ENCODE measurements around the gene RFX3. TPM values are rescaled to one million over a fixed set of nuclear protein-coding genes. Genes with fewer than 3 reads are reported as not detected.

Gene RFX3
- total RNA-seq, 2 donors from 2014 or later: 27.5 to 28.2 TPM

GRCh38 chr9:3290231-3290840 is 235.5 kb downstream of the RFX3 start:
- no peak for DNase-seq
- Mint-ChIP-seq H3K4me3 (no peak overlapping the region), H3K4me1 (peaks cover 4% of the 10 kb centered on the region), H3K27ac (no peak overlapping the region), H3K36me3 (ENCODE audit: low read depth) (peaks cover 17% of the 10 kb centered on the region), H3K9me3 (no peaks in the 10 kb centered on the region), H3K27me3 (ENCODE audit: insufficient read depth) (no peaks in the 10 kb centered on the region)
- 64 to 90% methylated on average over 2 to 5 of the region's 5 CpGs for WGBS, 2 experiments (ENCODE audit: insufficient coverage in 1 of 2, insufficient read length in 1 of 2)
- H3K27me3 ChIP-seq (ENCODE audit: control insufficient read depth, insufficient read depth, low read length, poor library complexity, severe bottlenecking): no peaks in the 10 kb centered on the region
- H3K27ac ChIP-seq (ENCODE audit: low read depth, low read length): no peak overlapping the region
- H3K9ac ChIP-seq (ENCODE audit: extremely low read depth, low read length, poor library complexity, severe bottlenecking): no peak overlapping the region
- H3K4me1 ChIP-seq (ENCODE audit: control insufficient read depth, insufficient read depth, low read length): no peaks in the 10 kb centered on the region
- H3K4me3 ChIP-seq (ENCODE audit: low read length): no peak overlapping the region
- TF ChIP-seq CTCF (conservative IDR thresholded peaks at IDR 0.05): no peak
- no peaks in the 10 kb centered on the region for H3K36me3 ChIP-seq (ENCODE audit: control insufficient read depth, insufficient read depth, low read length)
- H3K9me3 ChIP-seq (ENCODE audit: control insufficient read depth, low read length): no peaks in the 10 kb centered on the region

GRCh38 chr9:3288686-3289085 is 237.1 kb downstream of the RFX3 start:
- TF ChIP-seq CTCF (conservative IDR thresholded peaks at IDR 0.05): no peak
- Histone ChIP-seq H3K27ac (ENCODE audit: low read depth, low read length) (no peak overlapping the region), H3K9me3 (ENCODE audit: control insufficient read depth, low read length) (no peaks in the 10 kb centered on the region), H3K27me3 (ENCODE audit: control insufficient read depth, insufficient read depth, low read length, poor library complexity, severe bottlenecking) (no peaks in the 10 kb centered on the region), H3K36me3 (ENCODE audit: control insufficient read depth, insufficient read depth, low read length) (no peaks in the 10 kb centered on the region), H3K4me1 (ENCODE audit: control insufficient read depth, insufficient read depth, low read length) (no peaks in the 10 kb centered on the region), H3K9ac (ENCODE audit: extremely low read depth, low read length, poor library complexity, severe bottlenecking) (no peak overlapping the region), H3K4me3 (ENCODE audit: low read length) (no peak overlapping the region)
- Mint-ChIP-seq H3K36me3 (ENCODE audit: low read depth) (peaks cover 17% of the 10 kb centered on the region), H3K27me3 (ENCODE audit: insufficient read depth) (no peaks in the 10 kb centered on the region), H3K4me1 (peaks cover 4% of the 10 kb centered on the region), H3K9me3 (no peaks in the 10 kb centered on the region), H3K27ac (no peak overlapping the region), H3K4me3 (no peak overlapping the region)
- DNase-seq: no peak

- no peak for DNase-seq
- H3K4me3 Mint-ChIP-seq: no peak overlapping the region
- Histone ChIP-seq H3K4me1 (ENCODE audit: control insufficient read depth, insufficient read depth, low read length) (no peaks in the 10 kb centered on the region), H3K9me3 (ENCODE audit: control insufficient read depth, low read length) (no peaks in the 10 kb centered on the region), H3K9ac (ENCODE audit: extremely low read depth, low read length, poor library complexity, severe bottlenecking) (no peak overlapping the region), H3K4me3 (ENCODE audit: low read length) (no peak overlapping the region), H3K27ac (ENCODE audit: low read depth, low read length) (no peak overlapping the region), H3K27me3 (ENCODE audit: control insufficient read depth, insufficient read depth, low read length, poor library complexity, severe bottlenecking) (no peaks in the 10 kb centered on the region), H3K36me3 (ENCODE audit: control insufficient read depth, insufficient read depth, low read length) (no peaks in the 10 kb centered on the region)
- H3K27ac Mint-ChIP-seq: no peak overlapping the region
- peaks cover 4% of the 10 kb centered on the region for H3K4me1 Mint-ChIP-seq
- TF ChIP-seq CTCF (conservative IDR thresholded peaks at IDR 0.05): no peak
- whole genome bisulfite sequencing, 2 experiments (ENCODE audit: insufficient coverage in 1 of 2, insufficient read length in 1 of 2): 86% methylated on average over 1 of the region's 1 CpG; no CpG with 5 or more reads in 1 of the 2 experiments
- no peaks in the 10 kb centered on the region for H3K27me3 Mint-ChIP-seq (ENCODE audit: insufficient read depth)
- H3K9me3 Mint-ChIP-seq: no peaks in the 10 kb centered on the region
- H3K36me3 Mint-ChIP-seq (ENCODE audit: low read depth): peaks cover 2% of the 10 kb centered on the region
Observed at GRCh38 chr9:3285365-3286161, 240.2 kb downstream of the RFX3 start.
